H1 (cell line): ENCODE data around the gene TDP2. TPM values are rescaled to one million over a fixed set of nuclear protein-coding genes. Genes with fewer than 3 reads are reported as not detected.

Source experiments
- CHD1 ChIP-seq: IDR thresholded peaks from 2 replicates; pipeline ENCODE4 v1.6.1; 2012; ENCODE audit warnings: low read depth, low read length, improper control_type of control experiment
- NANOG ChIP-seq: IDR thresholded peaks from 2 replicates; pipeline ENCODE4 v1.6.1; 2011; ENCODE audit warnings: low read length, low read depth, mild to moderate bottlenecking, inconsistent platforms; ENCODE audit not compliant: insufficient read depth, poor library complexity, severe bottlenecking
- POU5F1 ChIP-seq: IDR thresholded peaks from 2 replicates; pipeline ENCODE4 v1.6.1; 2011; ENCODE audit warnings: low read depth, mild to moderate bottlenecking, low read length, moderate library complexity
- SIRT6 ChIP-seq: IDR thresholded peaks from one replicate; pipeline ENCODE4 v1.7.1; 2012; ENCODE audit warnings: low read length, inconsistent platforms
- polyA plus RNA-seq, 7 experiments: library from polyadenylated mRNA; depleted of rRNA in 3 of 7; stranded (reverse) in 5 of 7; unstranded in 2 of 7; fragments of >200 nt in 5 of 7; fragments of 200-250 nt in 2 of 7; gene quantifications; 1 replicate in 5 of 7; 2 replicates in 1 of 7; 4 replicates in 1 of 7; pipeline versions ENCODE4 v1.2.1 to v1.2.3, GENCODE V29; 2011 to 2013; ENCODE audit warnings: missing spikeins in 2 of 7, mixed read lengths in 2 of 7
- total RNA-seq: library from RNA; stranded (reverse); fragmentation: NEBNext Ultra II Directional; extraction: Animal tissue kit (Norgen Biotek cat#: 25700); gene quantifications from 2 replicates; pipeline ENCODE4 v1.2.1, GENCODE V29; 2021

TDP2 gene
- total and polyA plus RNA-seq, 2 of the 8 experiments (the other 6 are each of a cell fraction or from before 2014, with no cell fraction given): 18.8 to 51.6 TPM

DNA sequence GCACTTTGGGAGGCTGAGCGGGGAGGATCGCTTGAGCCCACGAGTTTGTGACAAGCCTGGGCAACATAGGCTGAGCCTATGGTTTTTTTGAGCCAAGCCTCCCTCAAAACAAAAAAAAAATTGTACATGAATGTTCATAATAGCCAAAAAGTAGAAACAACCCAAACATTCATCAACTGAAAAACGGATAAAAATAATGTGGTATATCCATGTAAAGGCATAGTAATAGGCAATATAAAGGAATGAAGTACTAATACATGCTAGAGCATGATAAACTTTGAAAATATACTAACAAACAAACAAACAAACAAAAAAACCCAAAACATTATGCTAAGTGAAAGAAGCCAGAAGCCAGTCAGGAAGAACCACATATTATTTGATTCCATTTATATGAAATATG lies 56.0 kb downstream of the TDP2 start (continued):
- TF ChIP-seq POU5F1: no peak
- no peak for TF ChIP-seq SIRT6
- TF ChIP-seq NANOG: no peak
- TF ChIP-seq CHD1: no peak
